Measurements from ENCODE around the gene ITGA4.
A peak's percentile ranks its signal among the peaks of the same experiment; 100 is the strongest.

Gene ITGA4

GRCh38 chr2:181457121-181457740, at the start of gene ITGA4:
Gene ITGA4 (plus strand): TSS chr2:181457386. CDS start chr2:181457655, 269 bp downstream.
- peak within 1 kb of the TSS; percentile 92 for H3K4me3 Mint-ChIP-seq
- peaks cover 60% of the 10 kb centered on the region for H3K4me1 Mint-ChIP-seq

GRCh38 chr2:181408861-181409260, 48.3 kb upstream of the ITGA4 start:
- Mint-ChIP-seq H3K4me1 (peaks cover 85% of the 10 kb centered on the region), H3K9me3 (no peaks in the 10 kb centered on the region), H3K27ac (no peak overlapping the region), H3K36me3 (no peaks in the 10 kb centered on the region), H3K4me3 (no peak overlapping the region), H3K27me3 (no peaks in the 10 kb centered on the region)
- no peak for ATAC-seq

More at GRCh38 chr2:181457121-181457740, at the start of gene ITGA4:
- no peaks in the 10 kb centered on the region for H3K9me3 Mint-ChIP-seq
- H3K36me3 Mint-ChIP-seq, result no peaks in the 10 kb centered on the region
- peak within 1 kb of the TSS; percentile 69 for H3K27ac Mint-ChIP-seq
- no peaks in the 10 kb centered on the region for H3K27me3 Mint-ChIP-seq
- peak; percentile 94 for ATAC-seq

- H3K36me3 Mint-ChIP-seq, result peaks cover 9% of the 10 kb centered on the region
- no peaks in the 10 kb centered on the region for H3K9me3 Mint-ChIP-seq
- H3K27ac Mint-ChIP-seq, result peak overlapping the region; percentile 78
- peak; percentile 98 for ATAC-seq
- peaks cover 73% of the 10 kb centered on the region for H3K4me1 Mint-ChIP-seq
- no peak overlapping the region for H3K4me3 Mint-ChIP-seq
- no peaks in the 10 kb centered on the region for H3K27me3 Mint-ChIP-seq
Measured at GRCh38 chr2:181411105-181411849, 45.9 kb upstream of the ITGA4 start.

- ATAC-seq, result peak; percentile 78
- Mint-ChIP-seq H3K36me3 (peaks cover 9% of the 10 kb centered on the region), H3K4me1 (peaks cover 52% of the 10 kb centered on the region), H3K9me3 (no peaks in the 10 kb centered on the region), H3K4me3 (peak overlapping the region; percentile 6), H3K27me3 (no peaks in the 10 kb centered on the region), H3K27ac (peak overlapping the region; percentile 86)
Measured at GRCh38 chr2:181419129-181419855, 37.9 kb upstream of the ITGA4 start.

GRCh38 chr2:181420259-181421130, 36.7 kb upstream of the ITGA4 start:
- Mint-ChIP-seq H3K36me3 (peaks cover 1% of the 10 kb centered on the region), H3K4me3 (peak overlapping the region; percentile 0), H3K4me1 (peaks cover 46% of the 10 kb centered on the region), H3K27me3 (no peaks in the 10 kb centered on the region), H3K27ac (peak overlapping the region; percentile 86), H3K9me3 (no peaks in the 10 kb centered on the region)
- ATAC-seq, result peak; percentile 61

GRCh38 chr2:181421131-181421458, 36.1 kb upstream of the ITGA4 start:
- Mint-ChIP-seq H3K36me3 (no peaks in the 10 kb centered on the region), H3K4me1 (peaks cover 45% of the 10 kb centered on the region), H3K4me3 (peak overlapping the region; percentile 0), H3K27me3 (no peaks in the 10 kb centered on the region), H3K27ac (peak overlapping the region; percentile 86), H3K9me3 (no peaks in the 10 kb centered on the region)
- peak; percentile 48 for ATAC-seq

GRCh38 chr2:181421464-181421863, 35.7 kb upstream of the ITGA4 start:
- Mint-ChIP-seq H3K4me3 (no peak overlapping the region), H3K36me3 (no peaks in the 10 kb centered on the region), H3K27me3 (no peaks in the 10 kb centered on the region), H3K27ac (peak overlapping the region; percentile 86), H3K4me1 (peaks cover 41% of the 10 kb centered on the region), H3K9me3 (no peaks in the 10 kb centered on the region)
- no peak for ATAC-seq

GRCh38 chr2:181426672-181427071, 30.5 kb upstream of the ITGA4 start:
- no peak for ATAC-seq
- no peaks in the 10 kb centered on the region for H3K9me3 Mint-ChIP-seq
- peaks cover 7% of the 10 kb centered on the region for H3K4me1 Mint-ChIP-seq
- no peaks in the 10 kb centered on the region for H3K36me3 Mint-ChIP-seq
- H3K4me3 Mint-ChIP-seq, result no peak overlapping the region
- no peaks in the 10 kb centered on the region for H3K27me3 Mint-ChIP-seq
- no peak overlapping the region for H3K27ac Mint-ChIP-seq

GRCh38 chr2:181430406-181431118, 26.6 kb upstream of the ITGA4 start:
- Mint-ChIP-seq H3K9me3 (no peaks in the 10 kb centered on the region), H3K36me3 (peaks cover 6% of the 10 kb centered on the region), H3K27me3 (no peaks in the 10 kb centered on the region), H3K4me1 (peaks cover 7% of the 10 kb centered on the region), H3K27ac (peak overlapping the region; percentile 33), H3K4me3 (no peak overlapping the region)
- ATAC-seq, result no peak

GRCh38 chr2:181431674-181432073, 25.5 kb upstream of the ITGA4 start:
- no peak overlapping the region for H3K4me3 Mint-ChIP-seq
- no peak for ATAC-seq
- no peak overlapping the region for H3K27ac Mint-ChIP-seq
- H3K9me3 Mint-ChIP-seq, result no peaks in the 10 kb centered on the region
- H3K27me3 Mint-ChIP-seq, result no peaks in the 10 kb centered on the region
- peaks cover 7% of the 10 kb centered on the region for H3K4me1 Mint-ChIP-seq
- H3K36me3 Mint-ChIP-seq, result peaks cover 6% of the 10 kb centered on the region

- peaks cover 22% of the 10 kb centered on the region for H3K4me1 Mint-ChIP-seq
- peak overlapping the region; percentile 48 for H3K27ac Mint-ChIP-seq
Measured at GRCh38 chr2:181438261-181438660, 18.9 kb upstream of the ITGA4 start.

GRCh38 chr2:181440344-181440743, 16.8 kb upstream of the ITGA4 start:
- no peaks in the 10 kb centered on the region for H3K36me3 Mint-ChIP-seq
- peaks cover 22% of the 10 kb centered on the region for H3K4me1 Mint-ChIP-seq
- no peak for ATAC-seq
- H3K27me3 Mint-ChIP-seq, result no peaks in the 10 kb centered on the region
- no peaks in the 10 kb centered on the region for H3K9me3 Mint-ChIP-seq
- no peak overlapping the region for H3K4me3 Mint-ChIP-seq
- H3K27ac Mint-ChIP-seq, result no peak overlapping the region

More at GRCh38 chr2:181438261-181438660, 18.9 kb upstream of the ITGA4 start:
- peaks cover 3% of the 10 kb centered on the region for H3K36me3 Mint-ChIP-seq
- no peaks in the 10 kb centered on the region for H3K27me3 Mint-ChIP-seq
- ATAC-seq, result peak; percentile 45
- H3K4me3 Mint-ChIP-seq, result no peak overlapping the region
- H3K9me3 Mint-ChIP-seq, result no peaks in the 10 kb centered on the region

GRCh38 chr2:181440919-181441318, 16.3 kb upstream of the ITGA4 start:
- Mint-ChIP-seq H3K9me3 (no peaks in the 10 kb centered on the region), H3K36me3 (no peaks in the 10 kb centered on the region), H3K4me1 (peaks cover 22% of the 10 kb centered on the region), H3K27ac (no peak overlapping the region), H3K4me3 (no peak overlapping the region), H3K27me3 (no peaks in the 10 kb centered on the region)
- ATAC-seq, result no peak

GRCh38 chr2:181441670-181442069, 15.5 kb upstream of the ITGA4 start:
- H3K36me3 Mint-ChIP-seq, result no peaks in the 10 kb centered on the region
- H3K27ac Mint-ChIP-seq, result no peak overlapping the region
- no peaks in the 10 kb centered on the region for H3K27me3 Mint-ChIP-seq
- peaks cover 23% of the 10 kb centered on the region for H3K4me1 Mint-ChIP-seq
- H3K9me3 Mint-ChIP-seq, result no peaks in the 10 kb centered on the region
- ATAC-seq, result no peak
- no peak overlapping the region for H3K4me3 Mint-ChIP-seq

Measured in stimulated activated memory B cell treated with anti-CD40 and anti-IgM and Interleukin-4, amounts not matched to agents 10 μg/mL and 1 μg/mL and 100 μg/mL, for 72 hours (primary cell).